Loucy (cell line): ENCODE results near the gene MS4A18.

Experiments
- H2AFZ ChIP-seq: fragments of 200-600 bp; sonication (generic); 2 replicates; pipeline ENCODE4 v1.6.0; 2016; ENCODE audit warnings: antibody characterized with exemption, mild to moderate bottlenecking, low read length, moderate library complexity
- H3F3A ChIP-seq: fragments of 200-600 bp; 2 replicates; pipeline ENCODE4 v1.6.0; 2016; ENCODE audit warnings: antibody characterized with exemption, low read depth, mild to moderate bottlenecking
- H3K27me3 ChIP-seq: fragments of 200-600 bp; sonication (generic); 2 replicates; pipeline ENCODE4 v1.6.1; 2014; ENCODE audit warnings: low read length, mild to moderate bottlenecking; ENCODE audit not compliant: insufficient read depth, poor library complexity, severe bottlenecking
- H3K36me3 ChIP-seq: fragments of 200-600 bp; sonication (generic); 2 replicates; pipeline ENCODE4 v1.6.1; 2016; ENCODE audit warnings: low read length; ENCODE audit not compliant: insufficient read depth
- H3K4me1 ChIP-seq: fragments of 200-600 bp; sonication (generic); 2 replicates; pipeline ENCODE4 v1.5.1; 2014; ENCODE audit warnings: low read length, mild to moderate bottlenecking; ENCODE audit not compliant: insufficient read depth, poor library complexity, severe bottlenecking
- H3K4me2 ChIP-seq: fragments of 200-600 bp; sonication (generic); 2 replicates; pipeline ENCODE4 v1.6.0; 2014; ENCODE audit warnings: antibody characterized with exemption, low read length, low read depth, mild to moderate bottlenecking; ENCODE audit not compliant: poor library complexity, severe bottlenecking
- H3K4me3 ChIP-seq: fragments of 200-600 bp; sonication (generic); 2 replicates; pipeline ENCODE4 v1.5.1; 2014; ENCODE audit warnings: low read length, mild to moderate bottlenecking, mixed read lengths; ENCODE audit not compliant: poor library complexity, severe bottlenecking
- H3K79me2 ChIP-seq: fragments of 200-600 bp; sonication (generic); 2 replicates; pipeline ENCODE4 v1.6.1; 2014; ENCODE audit warnings: low read length; ENCODE audit not compliant: insufficient read depth
- H3K9ac ChIP-seq: fragments of 200-600 bp; sonication (generic); 2 replicates; pipeline ENCODE4 v1.6.0; 2014; ENCODE audit warnings: mild to moderate bottlenecking, low read depth, low read length, moderate library complexity; ENCODE audit not compliant: poor library complexity, severe bottlenecking
- H3K9me2 ChIP-seq: fragments of 200-600 bp; sonication (generic); replicated peaks from 2 replicates; pipeline ENCODE4 v1.6.1; 2016; ENCODE audit warnings: low read depth, low read length, mixed read lengths
- H3K9me3 ChIP-seq: fragments of 200-600 bp; sonication (generic); 2 replicates; pipeline ENCODE4 v1.6.1; 2014; ENCODE audit warnings: mild to moderate bottlenecking, antibody characterized with exemption, low read length, low read depth; ENCODE audit not compliant: insufficient read depth
- H4K20me1 ChIP-seq: fragments of 200-600 bp; sonication (generic); 2 replicates; pipeline ENCODE4 v1.6.0; 2014; ENCODE audit warnings: antibody characterized with exemption, low read length, mild to moderate bottlenecking; ENCODE audit not compliant: insufficient read depth, poor library complexity, severe bottlenecking
- EZH2phosphoT487 ChIP-seq: fragments of 200-600 bp; IDR thresholded peaks from 2 replicates; pipeline ENCODE4 v1.6.1; 2018; ENCODE audit warnings: antibody characterized with exemption, mild to moderate bottlenecking, moderate library complexity, borderline replicate concordance
- TF ChIP-seq, protein P1 (sequence below): fragments of 200-600 bp; sonication (generic); conservative IDR thresholded peaks from 2 replicates; pipeline ENCODE4 v1.5.1; 2014; ENCODE audit warnings: mild to moderate bottlenecking, antibody characterized with exemption, low read length

The MS4A18 gene

DNA sequence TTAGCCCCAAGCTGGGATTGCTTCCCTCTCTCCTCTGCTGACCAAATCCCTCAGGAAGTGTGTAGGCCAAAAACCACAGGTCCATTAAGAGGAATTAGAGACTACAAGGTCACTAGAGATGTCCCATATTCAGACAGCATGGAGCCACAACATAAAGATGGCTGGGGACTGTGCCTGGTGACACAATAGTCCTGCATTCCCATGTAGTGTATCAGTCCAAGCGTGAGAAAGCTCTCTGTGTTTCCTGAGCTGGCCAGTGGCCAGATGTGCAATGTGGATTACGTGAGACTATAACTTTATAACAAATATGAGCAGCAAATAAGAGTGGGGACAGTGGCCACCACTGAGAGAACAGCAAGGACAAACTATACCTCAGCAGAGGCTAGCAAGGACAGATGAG is 53.1 kb downstream of the MS4A18 start:
- H3F3A ChIP-seq, result no peaks in the 10 kb centered on the region
- H3K4me2 ChIP-seq, result no peak overlapping the region

DNA sequence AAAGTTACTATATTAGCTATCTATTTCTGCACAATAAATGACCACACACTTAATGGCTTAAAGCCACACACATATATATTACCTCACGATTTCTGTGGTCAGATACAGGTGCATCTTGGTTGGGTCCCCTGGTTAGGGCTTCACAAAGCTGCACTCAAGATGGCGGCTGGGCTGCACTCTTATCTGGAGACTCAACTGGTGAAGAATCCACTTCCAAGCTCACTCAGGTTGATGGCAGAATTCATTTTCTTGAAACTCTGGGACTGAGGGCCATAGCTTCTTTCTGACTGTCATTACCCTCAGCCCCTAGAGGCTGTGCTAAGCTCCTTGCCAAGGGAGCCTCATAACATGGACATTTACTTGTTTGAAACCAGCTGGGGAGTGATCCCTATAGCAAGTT is 55.5 kb downstream of the MS4A18 start:
- H3K4me3 ChIP-seq, result no peak overlapping the region
- no peaks in the 10 kb centered on the region for H3K27me3 ChIP-seq
- no peaks in the 10 kb centered on the region for H3F3A ChIP-seq
- no peaks in the 10 kb centered on the region for H3K36me3 ChIP-seq
- no peaks in the 10 kb centered on the region for H3K79me2 ChIP-seq
- no peak overlapping the region for H3K9ac ChIP-seq
- no peaks in the 10 kb centered on the region for H4K20me1 ChIP-seq
- H2AFZ ChIP-seq, result no peak overlapping the region
- H3K4me2 ChIP-seq, result no peak overlapping the region
- no peaks in the 10 kb centered on the region for H3K9me2 ChIP-seq
- TF ChIP-seq, protein P1, sequence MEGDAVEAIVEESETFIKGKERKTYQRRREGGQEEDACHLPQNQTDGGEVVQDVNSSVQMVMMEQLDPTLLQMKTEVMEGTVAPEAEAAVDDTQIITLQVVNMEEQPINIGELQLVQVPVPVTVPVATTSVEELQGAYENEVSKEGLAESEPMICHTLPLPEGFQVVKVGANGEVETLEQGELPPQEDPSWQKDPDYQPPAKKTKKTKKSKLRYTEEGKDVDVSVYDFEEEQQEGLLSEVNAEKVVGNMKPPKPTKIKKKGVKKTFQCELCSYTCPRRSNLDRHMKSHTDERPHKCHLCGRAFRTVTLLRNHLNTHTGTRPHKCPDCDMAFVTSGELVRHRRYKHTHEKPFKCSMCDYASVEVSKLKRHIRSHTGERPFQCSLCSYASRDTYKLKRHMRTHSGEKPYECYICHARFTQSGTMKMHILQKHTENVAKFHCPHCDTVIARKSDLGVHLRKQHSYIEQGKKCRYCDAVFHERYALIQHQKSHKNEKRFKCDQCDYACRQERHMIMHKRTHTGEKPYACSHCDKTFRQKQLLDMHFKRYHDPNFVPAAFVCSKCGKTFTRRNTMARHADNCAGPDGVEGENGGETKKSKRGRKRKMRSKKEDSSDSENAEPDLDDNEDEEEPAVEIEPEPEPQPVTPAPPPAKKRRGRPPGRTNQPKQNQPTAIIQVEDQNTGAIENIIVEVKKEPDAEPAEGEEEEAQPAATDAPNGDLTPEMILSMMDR, result no peak
- TF ChIP-seq EZH2phosphoT487, result no peak
- peaks cover 15% of the 10 kb centered on the region for H3K4me1 ChIP-seq
- H3K9me3 ChIP-seq, result no peaks in the 10 kb centered on the region

More for the DNA sequence above, 53.1 kb downstream of the MS4A18 start:
- Histone ChIP-seq H3K9ac (no peak overlapping the region), H3K9me2 (no peaks in the 10 kb centered on the region), H3K4me1 (peaks cover 5% of the 10 kb centered on the region), H3K27me3 (no peaks in the 10 kb centered on the region), H3K4me3 (no peak overlapping the region), H3K79me2 (no peaks in the 10 kb centered on the region), H3K9me3 (no peaks in the 10 kb centered on the region), H3K36me3 (no peaks in the 10 kb centered on the region), H4K20me1 (no peaks in the 10 kb centered on the region), H2AFZ (no peak overlapping the region)
- TF ChIP-seq EZH2phosphoT487, result no peak
- TF ChIP-seq, protein P1, result no peak

DNA sequence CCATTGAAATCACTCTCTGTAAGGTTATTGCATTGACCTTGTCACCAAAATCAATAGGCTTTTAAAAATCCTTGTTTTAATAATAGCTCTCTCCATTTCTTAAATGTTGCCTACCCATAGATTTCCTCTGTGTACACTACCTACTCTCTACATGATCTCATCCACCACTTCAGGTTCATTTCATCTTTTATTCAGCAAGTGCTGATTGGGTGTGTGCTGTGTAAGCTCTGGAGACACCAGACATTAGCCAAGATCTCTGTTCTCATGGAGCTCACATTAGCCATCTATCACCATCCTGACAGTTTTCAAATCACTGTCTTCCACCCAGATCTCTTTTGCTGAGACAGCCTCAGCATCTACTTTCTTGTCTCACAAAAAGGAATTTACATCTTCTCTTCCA is 56.3 kb downstream of the MS4A18 start:
- H4K20me1 ChIP-seq, result no peaks in the 10 kb centered on the region
- no peaks in the 10 kb centered on the region for H3K36me3 ChIP-seq
- no peak overlapping the region for H3K9ac ChIP-seq
- no peak overlapping the region for H2AFZ ChIP-seq
- H3F3A ChIP-seq, result no peaks in the 10 kb centered on the region
- H3K4me2 ChIP-seq, result no peak overlapping the region
- no peaks in the 10 kb centered on the region for H3K9me2 ChIP-seq
- H3K9me3 ChIP-seq, result no peaks in the 10 kb centered on the region
- no peak for TF ChIP-seq EZH2phosphoT487
- TF ChIP-seq, protein P1, result no peak
- no peak overlapping the region for H3K4me3 ChIP-seq
- no peaks in the 10 kb centered on the region for H3K27me3 ChIP-seq
- peaks cover 19% of the 10 kb centered on the region for H3K4me1 ChIP-seq
- H3K79me2 ChIP-seq, result no peaks in the 10 kb centered on the region
